GM18861 (cell line): ENCODE measurements around the gene SKOR1.

Experiments
- ATAC-seq: cut with Tn5 transposase; IDR thresholded peaks from one replicate; pipeline ENCODE4 v1.9.1; 2021; ENCODE audit not compliant: unreplicated experiment

The SKOR1 gene

GRCh38 chr15:67884009-67884408, 58.7 kb downstream of the SKOR1 start:
- ATAC-seq = no peak
